Upper lobe of left lung (tissue), 4 donors: Measurements from ENCODE around the gene SFMBT2.

Experiments used
- POLR2A ChIP-seq, 4 donors: fragments of 450-650 bp; IDR thresholded peaks; one replicate each; pipeline ENCODE4 v1.5.1; 2016 to 2017; ENCODE audit warnings: antibody characterized with exemption in 4 of 4, mild to moderate bottlenecking in 2 of 4
- POLR2AphosphoS5 ChIP-seq, 2 donors: sonication (generic); formaldehyde crosslinking; IDR thresholded peaks; one replicate each; pipeline ENCODE4 v1.5.1; 2017; ENCODE audit warnings: antibody characterized with exemption in 2 of 2
- TF ChIP-seq, protein P1 (sequence below), 6 experiments: fragments of 450-650 bp in 4 of 6; fragments of 200-600 bp in 2 of 6; sonication (generic) in 2 of 6; IDR thresholded peaks; one replicate each; pipeline ENCODE4 v1.5.1; 2016 to 2019; ENCODE audit warnings: antibody characterized with exemption in 6 of 6

GRCh38 chr10:7444551-7445121, 33.8 kb upstream of the SFMBT2 start:
- TF ChIP-seq POLR2A (IDR thresholded peaks at IDR 0.05) (no peak), POLR2AphosphoS5 (IDR thresholded peaks at IDR 0.05) (no peak)
- TF ChIP-seq, protein P1, sequence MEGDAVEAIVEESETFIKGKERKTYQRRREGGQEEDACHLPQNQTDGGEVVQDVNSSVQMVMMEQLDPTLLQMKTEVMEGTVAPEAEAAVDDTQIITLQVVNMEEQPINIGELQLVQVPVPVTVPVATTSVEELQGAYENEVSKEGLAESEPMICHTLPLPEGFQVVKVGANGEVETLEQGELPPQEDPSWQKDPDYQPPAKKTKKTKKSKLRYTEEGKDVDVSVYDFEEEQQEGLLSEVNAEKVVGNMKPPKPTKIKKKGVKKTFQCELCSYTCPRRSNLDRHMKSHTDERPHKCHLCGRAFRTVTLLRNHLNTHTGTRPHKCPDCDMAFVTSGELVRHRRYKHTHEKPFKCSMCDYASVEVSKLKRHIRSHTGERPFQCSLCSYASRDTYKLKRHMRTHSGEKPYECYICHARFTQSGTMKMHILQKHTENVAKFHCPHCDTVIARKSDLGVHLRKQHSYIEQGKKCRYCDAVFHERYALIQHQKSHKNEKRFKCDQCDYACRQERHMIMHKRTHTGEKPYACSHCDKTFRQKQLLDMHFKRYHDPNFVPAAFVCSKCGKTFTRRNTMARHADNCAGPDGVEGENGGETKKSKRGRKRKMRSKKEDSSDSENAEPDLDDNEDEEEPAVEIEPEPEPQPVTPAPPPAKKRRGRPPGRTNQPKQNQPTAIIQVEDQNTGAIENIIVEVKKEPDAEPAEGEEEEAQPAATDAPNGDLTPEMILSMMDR (IDR thresholded peaks at IDR 0.05) = no peak
